Neural progenitor cell (in vitro differentiated cells): Measurements from ENCODE around the gene HCFC1.

Experiments
- CTCF ChIP-seq: fragments of 200-600 bp; sonication (generic); IDR thresholded peaks from 2 replicates; pipeline ENCODE4 v1.5.1; 2017; ENCODE audit warnings: antibody characterized with exemption, mild to moderate bottlenecking
- EZH2 ChIP-seq: fragments of 200-600 bp; sonication (generic); IDR thresholded peaks from 2 replicates; pipeline ENCODE4 v1.6.1; 2017; ENCODE audit warnings: antibody characterized with exemption, mild to moderate bottlenecking, moderate library complexity

DNA sequence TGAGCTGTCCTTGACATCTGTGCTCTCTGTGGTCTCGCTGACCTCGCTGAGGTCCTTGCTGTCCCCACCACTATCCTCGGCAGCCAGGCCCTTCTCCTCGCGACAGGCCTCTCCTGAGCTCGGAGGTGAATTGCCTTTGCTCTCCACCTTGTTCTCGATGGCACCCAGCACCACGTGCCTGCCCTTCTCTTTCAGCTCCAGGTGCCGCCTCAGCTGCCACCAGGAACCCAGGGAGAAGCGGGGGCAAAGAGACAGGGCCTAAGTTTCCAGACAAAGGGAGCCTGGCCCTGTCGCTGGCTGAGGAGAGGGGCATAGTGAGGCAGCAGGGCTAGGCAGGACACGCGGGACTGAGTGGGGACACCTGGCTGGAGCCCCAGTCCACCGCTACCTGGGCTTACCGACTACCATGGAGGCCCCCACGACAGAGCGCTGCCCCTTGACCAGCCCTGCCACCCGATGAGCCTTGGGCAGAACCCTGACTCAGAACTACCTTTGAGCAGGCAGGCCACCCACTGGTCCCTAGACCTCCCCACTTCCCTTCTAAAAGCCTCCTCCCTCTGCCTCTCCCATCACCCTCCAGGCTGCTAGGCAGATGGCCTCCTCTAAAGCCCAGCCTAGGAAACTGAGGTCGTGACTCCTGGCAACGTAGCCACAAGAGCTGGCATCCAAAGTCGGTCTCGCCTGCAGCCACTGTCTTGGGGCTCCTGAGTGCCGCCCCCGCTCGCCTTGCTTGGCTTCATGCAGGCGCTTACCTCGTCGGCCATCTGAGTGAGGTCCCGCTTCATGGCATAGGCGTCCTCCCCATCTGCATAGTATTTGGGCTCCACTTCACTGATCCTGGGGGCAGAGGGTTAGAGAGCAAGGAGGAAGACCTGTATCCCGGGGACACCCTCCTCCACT is 41.4 kb downstream of the HCFC1 start:
- no peak for TF ChIP-seq CTCF
- TF ChIP-seq EZH2, result no peak
